ENCODE data around the gene SLC7A9. TPM values are rescaled to one million over a fixed set of nuclear protein-coding genes. Genes with fewer than 3 reads are reported as not detected.

SLC7A9 gene
- total and polyA plus RNA-seq, 10 of the 15 experiments (the other 5 are each of a cell fraction or from before 2014, with no cell fraction given): 0.13 to 0.17 TPM; not detected in 8

DNA sequence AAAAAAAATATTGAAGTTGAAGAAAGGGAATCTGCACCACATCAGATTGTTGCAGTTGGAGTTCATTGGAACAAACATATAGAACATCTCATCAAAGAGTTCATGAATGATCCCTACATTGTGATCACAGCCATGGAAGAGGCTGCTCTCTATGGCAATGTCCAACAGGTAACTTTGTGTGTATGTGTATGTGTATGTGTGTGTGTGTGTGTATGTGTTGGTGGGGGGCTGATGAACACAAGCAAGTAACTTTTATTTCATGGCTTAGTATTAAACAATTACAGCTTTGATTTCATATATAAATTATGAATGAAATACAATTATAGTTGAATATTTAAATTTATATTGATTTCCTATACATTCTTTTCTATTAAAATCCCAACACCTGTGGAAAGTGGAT, 69.4 kb downstream of the SLC7A9 start (continued):
- TF ChIP-seq CUX1 (IDR thresholded peaks at IDR 0.05; ENCODE audit: insufficient replicate concordance, low read depth, low read length): no peak
- no peak for TF ChIP-seq ZNF687 (IDR thresholded peaks at IDR 0.05)
- TF ChIP-seq POLR2AphosphoS2 (IDR thresholded peaks at IDR 0.05; ENCODE audit: low read depth, low read length): no peak
- TF ChIP-seq, protein P1, sequence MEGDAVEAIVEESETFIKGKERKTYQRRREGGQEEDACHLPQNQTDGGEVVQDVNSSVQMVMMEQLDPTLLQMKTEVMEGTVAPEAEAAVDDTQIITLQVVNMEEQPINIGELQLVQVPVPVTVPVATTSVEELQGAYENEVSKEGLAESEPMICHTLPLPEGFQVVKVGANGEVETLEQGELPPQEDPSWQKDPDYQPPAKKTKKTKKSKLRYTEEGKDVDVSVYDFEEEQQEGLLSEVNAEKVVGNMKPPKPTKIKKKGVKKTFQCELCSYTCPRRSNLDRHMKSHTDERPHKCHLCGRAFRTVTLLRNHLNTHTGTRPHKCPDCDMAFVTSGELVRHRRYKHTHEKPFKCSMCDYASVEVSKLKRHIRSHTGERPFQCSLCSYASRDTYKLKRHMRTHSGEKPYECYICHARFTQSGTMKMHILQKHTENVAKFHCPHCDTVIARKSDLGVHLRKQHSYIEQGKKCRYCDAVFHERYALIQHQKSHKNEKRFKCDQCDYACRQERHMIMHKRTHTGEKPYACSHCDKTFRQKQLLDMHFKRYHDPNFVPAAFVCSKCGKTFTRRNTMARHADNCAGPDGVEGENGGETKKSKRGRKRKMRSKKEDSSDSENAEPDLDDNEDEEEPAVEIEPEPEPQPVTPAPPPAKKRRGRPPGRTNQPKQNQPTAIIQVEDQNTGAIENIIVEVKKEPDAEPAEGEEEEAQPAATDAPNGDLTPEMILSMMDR (IDR thresholded peaks at IDR 0.05 in 2 of 3, conservative IDR thresholded peaks at IDR 0.05 in 1 of 3; ENCODE audit: control insufficient read depth in 2 of 3, extremely low read depth in 1 of 3, insufficient read depth in 1 of 3, low read depth in 3 of 3, low read length in 3 of 3): no peak
- no peak for TF ChIP-seq FOXK2 (IDR thresholded peaks at IDR 0.05)
